Neuronal stem cell (in vitro differentiated cells): ENCODE measurements around the gene SLC22A7.

ENCODE experiments used
- DNase-seq: peaks from one replicate; pipeline ENCODE4 v3.0.0-alpha.2; 2013; ENCODE audit warnings: low spot score
- H2AFZ ChIP-seq: one replicate; pipeline ENCODE4 v1.6.1; 2013; ENCODE audit warnings: mild to moderate bottlenecking, low read length, inconsistent platforms
- H2AK5ac ChIP-seq: 2 replicates; pipeline ENCODE4 v1.6.1; 2013; ENCODE audit warnings: low read depth, mild to moderate bottlenecking, inconsistent platforms, low read length, moderate library complexity, mixed read lengths
- H2BK120ac ChIP-seq: 2 replicates; pipeline ENCODE4 v1.6.1; 2013; ENCODE audit warnings: low read depth, mild to moderate bottlenecking, inconsistent platforms, low read length, moderate library complexity, mixed read lengths
- H2BK12ac ChIP-seq: one replicate; pipeline ENCODE4 v1.6.1; 2013; ENCODE audit warnings: low read length, inconsistent platforms
- H2BK15ac ChIP-seq: 2 replicates; pipeline ENCODE4 v1.6.1; 2013; ENCODE audit warnings: mild to moderate bottlenecking, low read length, inconsistent platforms, mixed read lengths
- H2BK5ac ChIP-seq: one replicate; pipeline ENCODE4 v1.6.1; 2013; ENCODE audit warnings: inconsistent platforms, mild to moderate bottlenecking, low read length, moderate library complexity
- H3K14ac ChIP-seq: one replicate; pipeline ENCODE4 v1.6.1; 2013; ENCODE audit warnings: low read length, inconsistent platforms
- H3K18ac ChIP-seq: 2 replicates; pipeline ENCODE4 v1.6.1; 2013; ENCODE audit warnings: low read length, inconsistent platforms
- H3K23ac ChIP-seq: 2 replicates; pipeline ENCODE4 v1.6.1; 2013; ENCODE audit warnings: low read depth, mild to moderate bottlenecking, mixed read lengths, low read length, inconsistent platforms; ENCODE audit not compliant: poor library complexity
- H3K27ac ChIP-seq: replicated peaks from 3 replicates; pipeline ENCODE4 v1.5.1; 2013; ENCODE audit warnings: low read length, inconsistent platforms
- H3K27me3 ChIP-seq, 3 experiments: 2 replicates each; pipeline ENCODE4 v1.6.1; 2013; ENCODE audit warnings: low read length in 3 of 3, mild to moderate bottlenecking in 2 of 3, inconsistent platforms in 1 of 3, low read depth in 1 of 3, mixed read lengths in 1 of 3, moderate library complexity in 1 of 3; ENCODE audit not compliant: control insufficient read depth in 3 of 3, insufficient read depth in 3 of 3
- H3K36me3 ChIP-seq, 2 donors: replicated peaks in 1 of 2; 2 replicates each; pipeline ENCODE4 v1.6.1; 2013; ENCODE audit warnings: low read length in 2 of 2; ENCODE audit not compliant: control insufficient read depth in 2 of 2, insufficient read depth in 2 of 2
- H3K4ac ChIP-seq: 2 replicates; pipeline ENCODE4 v1.6.1; 2013; ENCODE audit warnings: inconsistent platforms, mild to moderate bottlenecking, low read length, moderate library complexity
- H3K4me1 ChIP-seq, 2 donors: 1 replicate in 1 of 2; 2 replicates in 1 of 2; pipeline ENCODE4 v1.6.1; 2013; ENCODE audit warnings: low read length in 2 of 2, low read depth in 1 of 2; ENCODE audit not compliant: control insufficient read depth in 2 of 2, insufficient read depth in 1 of 2
- H3K4me2 ChIP-seq: one replicate; pipeline ENCODE4 v1.6.1; 2013; ENCODE audit warnings: mild to moderate bottlenecking, low read length, inconsistent platforms; ENCODE audit not compliant: insufficient read depth, poor library complexity, severe bottlenecking
- H3K4me3 ChIP-seq, 2 donors: 2 replicates each; pipeline ENCODE4 v1.5.1; 2013; ENCODE audit warnings: low read length in 2 of 2, mild to moderate bottlenecking in 2 of 2, inconsistent platforms in 1 of 2, moderate library complexity in 1 of 2
- H3K79me1 ChIP-seq: one replicate; pipeline ENCODE4 v1.6.1; 2013; ENCODE audit warnings: low read depth, mild to moderate bottlenecking, inconsistent platforms, low read length, moderate library complexity
- H3K9ac ChIP-seq: one replicate; pipeline ENCODE4 v1.6.1; 2013; ENCODE audit warnings: mild to moderate bottlenecking, low read depth, low read length, inconsistent platforms; ENCODE audit not compliant: poor library complexity
- H3K9me3 ChIP-seq, 2 donors: replicated peaks in 1 of 2; 2 replicates each; pipeline versions ENCODE3 to v1.6.1; 2013; ENCODE audit warnings: low read length in 2 of 2, mild to moderate bottlenecking in 2 of 2, inconsistent platforms in 1 of 2, low read depth in 1 of 2, mixed read lengths in 1 of 2, moderate library complexity in 1 of 2; ENCODE audit not compliant: control insufficient read depth in 2 of 2, insufficient read depth in 1 of 2
- H4K8ac ChIP-seq: one replicate; pipeline ENCODE4 v1.6.1; 2013; ENCODE audit warnings: low read depth, mild to moderate bottlenecking, inconsistent platforms, low read length, moderate library complexity
- H4K91ac ChIP-seq: one replicate; pipeline ENCODE4 v1.6.1; 2013; ENCODE audit warnings: low read length, low read depth, mild to moderate bottlenecking, inconsistent platforms; ENCODE audit not compliant: poor library complexity
- WGBS, 2 donors: extraction: QIAGEN DNeasy Blood & Tissue Kit; methylation state at CpG; one replicate each; pipeline ENCODE4 v1.1.7; 2013; ENCODE audit warnings: missing lambda C conversion rate in 2 of 2, mixed read lengths in 1 of 2; ENCODE audit not compliant: insufficient read length in 2 of 2, insufficient replicate concordance in 1 of 2; ENCODE audit errors: extremely low coverage in 2 of 2; 5-methylcytosine and 5-hydroxymethylcytosine counted together

Gene SLC22A7

DNA sequence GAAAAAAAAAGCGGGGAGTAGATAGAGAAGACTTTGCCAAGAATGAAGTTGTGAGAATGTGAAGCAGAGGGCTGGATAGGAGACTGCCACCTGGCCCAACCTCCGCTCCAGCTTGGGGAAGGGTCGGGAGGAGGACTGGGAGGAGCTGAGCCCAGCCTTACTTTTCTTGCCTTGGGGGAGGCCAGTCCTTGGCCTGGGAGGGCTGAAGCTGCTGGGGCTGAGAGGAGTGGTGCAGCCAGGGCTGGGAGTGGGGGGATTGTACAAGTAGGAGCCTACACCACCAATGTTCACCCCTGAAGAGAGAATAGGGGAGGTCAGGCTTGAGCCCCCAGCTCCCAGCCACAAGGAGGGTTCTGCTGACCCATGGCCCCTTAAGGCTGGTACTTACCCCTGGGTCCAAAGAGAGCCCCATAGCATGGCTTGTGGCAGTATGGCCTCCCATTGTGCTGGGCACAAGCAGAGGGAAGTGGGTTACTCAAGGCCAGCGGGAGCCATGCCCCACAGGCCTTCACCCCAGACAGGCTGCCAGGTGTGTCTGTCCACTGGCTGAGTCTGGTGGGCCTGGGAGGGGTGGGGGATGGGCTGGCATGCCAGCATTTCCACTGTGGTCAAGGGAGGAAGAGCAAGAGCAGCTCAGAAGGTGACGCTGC, 9.5 kb downstream of the SLC22A7 start:
- H3K4me1 ChIP-seq: peaks cover 0 to 15% of the 10 kb centered on the region in 2 donors
- H2BK5ac ChIP-seq: peak overlapping the region; percentile 44
- no peak overlapping the region for H3K14ac ChIP-seq
- no peak for DNase-seq
- H3K79me1 ChIP-seq: peaks cover 2% of the 10 kb centered on the region
- peak overlapping the region; percentile 79 for H3K4me2 ChIP-seq
- peak overlapping the region; percentile 90 for H4K8ac ChIP-seq
- H3K9ac ChIP-seq: peak overlapping the region; percentile 88
- H2AFZ ChIP-seq: no peak overlapping the region
- peak overlapping the region; percentile 29 for H3K23ac ChIP-seq
- peak overlapping the region; percentile 42 for H2BK12ac ChIP-seq
- H3K4me3 ChIP-seq: peak overlapping the region in 1 of 2 donors; percentile 82
- H2BK120ac ChIP-seq: peak overlapping the region; percentile 90
- H3K18ac ChIP-seq: peak overlapping the region; percentile 96
- H3K27me3 ChIP-seq: peaks cover 0 to 59% (median 4%) of the 10 kb centered on the region in 3 experiments
- H3K36me3 ChIP-seq: no peaks in the 10 kb centered on the region
- no peak overlapping the region for H3K27ac ChIP-seq
- H2AK5ac ChIP-seq: peak overlapping the region; percentile 93
- no peaks in the 10 kb centered on the region for H3K9me3 ChIP-seq
- WGBS, 2 donors: no CpG with 5 or more reads among the region's 5 CpGs
- peak overlapping the region; percentile 71 for H3K4ac ChIP-seq
- H4K91ac ChIP-seq: no peak overlapping the region
- H2BK15ac ChIP-seq: peak overlapping the region; percentile 99

DNA sequence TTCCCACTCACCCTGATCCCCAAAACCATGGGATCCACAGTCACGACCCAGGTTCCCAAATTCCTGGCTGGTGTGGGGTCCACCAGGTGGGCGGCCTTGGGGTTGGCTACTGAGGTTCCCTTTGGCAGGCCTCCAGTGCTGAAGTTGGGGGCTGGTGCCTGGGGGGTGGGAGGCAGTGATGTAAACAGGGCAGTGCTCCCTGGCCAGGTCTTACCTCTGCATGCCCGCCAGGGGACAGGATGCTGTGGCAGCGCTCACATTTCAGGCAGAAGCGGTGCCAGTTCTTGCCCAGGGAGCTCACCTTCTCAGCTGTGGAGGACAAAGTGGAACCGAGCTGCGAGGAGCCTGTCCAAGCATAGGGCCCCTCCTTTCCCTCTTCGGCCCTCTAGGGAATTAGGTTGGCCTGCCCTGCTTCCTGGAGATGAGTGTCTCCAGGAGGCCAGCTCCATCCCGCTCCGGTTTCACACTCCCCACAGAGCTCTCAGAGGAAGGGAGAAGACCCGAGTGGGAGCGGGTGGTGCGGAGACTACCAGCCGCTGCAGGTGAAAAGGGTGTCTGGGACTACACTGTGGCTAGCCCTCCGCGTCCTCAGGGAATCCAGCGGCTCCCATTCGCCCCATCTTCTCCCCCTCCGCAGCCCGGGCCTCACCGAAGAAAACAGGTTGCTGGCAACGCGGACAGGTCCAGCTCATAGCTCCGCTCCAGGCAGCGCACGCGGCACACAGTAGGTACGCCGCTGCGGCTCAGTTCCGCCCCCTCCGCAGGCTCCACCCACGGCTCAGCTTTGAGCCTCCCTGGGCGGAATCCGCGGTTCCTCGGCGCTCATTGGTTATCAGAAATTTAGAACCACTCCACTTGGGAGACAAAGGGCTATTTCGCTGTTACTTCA, 10.3 kb downstream of the SLC22A7 start, which contains the start of gene CRIP3:
CRIP3 (minus strand) TSS at position 726 of the 889 bp plus-strand sequence; CDS start at position 692, 34 bp downstream.
- Histone ChIP-seq H3K4me3 (peak within 1 kb of the TSS; percentile 15 to 82), H3K4ac (peak within 1 kb of the TSS; percentile 84), H2BK120ac (peak within 1 kb of the TSS; percentile 90), H4K8ac (peak within 1 kb of the TSS; percentile 90), H4K91ac (peak within 1 kb of the TSS; percentile 26), H3K18ac (peak within 1 kb of the TSS; percentile 96), H2BK12ac (peak within 1 kb of the TSS; percentile 42), H3K4me1 (peaks cover 0 to 16% of the 10 kb centered on the region in 2 donors), H3K36me3 (no peaks in the 10 kb centered on the region), H2BK15ac (peak within 1 kb of the TSS; percentile 99), H3K27ac (no peak within 1 kb of the TSS), H2AFZ (peak within 1 kb of the TSS; percentile 86), H3K9ac (peak within 1 kb of the TSS; percentile 88), H3K23ac (peak within 1 kb of the TSS; percentile 87), H2BK5ac (peak within 1 kb of the TSS; percentile 44), H3K4me2 (peak within 1 kb of the TSS; percentile 79), H3K14ac (peak within 1 kb of the TSS; percentile 79), H2AK5ac (peak within 1 kb of the TSS; percentile 93), H3K79me1 (peaks cover 2% of the 10 kb centered on the region), H3K9me3 (no peaks in the 10 kb centered on the region), H3K27me3 (peaks cover 0 to 55% (median 4%) of the 10 kb centered on the region in 3 experiments)
- WGBS, 2 donors: no CpG with 5 or more reads among the region's 39 CpGs
- DNase-seq: peak; percentile 48

DNA sequence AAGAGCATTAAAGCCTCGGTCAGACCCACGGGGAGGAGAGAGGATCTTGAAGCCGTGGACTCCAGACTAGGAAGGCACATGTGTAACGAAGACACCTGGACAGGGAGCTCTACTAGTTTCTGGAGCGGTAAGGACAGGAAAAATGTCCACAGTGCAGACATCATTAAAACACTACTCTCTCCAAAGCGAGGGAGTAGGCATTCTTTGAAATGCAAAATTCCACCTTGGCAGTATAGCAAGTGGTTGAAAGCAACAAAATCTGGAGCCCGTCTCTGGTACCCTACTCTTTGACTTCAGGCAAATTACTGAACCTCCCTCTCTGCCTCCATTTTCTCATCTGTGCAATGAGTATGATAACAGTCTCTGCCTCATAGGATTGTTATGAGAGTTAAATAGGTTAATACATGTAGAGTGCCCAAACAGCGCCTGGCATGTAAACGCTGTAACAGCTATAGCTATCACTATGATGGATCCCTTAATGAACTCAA, 11.0 kb downstream of the SLC22A7 start:
- peak overlapping the region; percentile 79 for H3K4me2 ChIP-seq
- H3K4me3 ChIP-seq: peak overlapping the region in 1 of 2 donors; percentile 82
- WGBS, 2 donors: no CpG with 5 or more reads among the region's 9 CpGs
- peak overlapping the region; percentile 87 for H3K23ac ChIP-seq
- H3K27me3 ChIP-seq: peaks cover 0 to 50% (median 4%) of the 10 kb centered on the region in 3 experiments
- H4K91ac ChIP-seq: peak overlapping the region; percentile 26
- H3K9ac ChIP-seq: peak overlapping the region; percentile 73
- H2BK15ac ChIP-seq: no peak overlapping the region
- peaks cover 2% of the 10 kb centered on the region for H3K79me1 ChIP-seq
- H3K9me3 ChIP-seq: no peaks in the 10 kb centered on the region
- H2BK12ac ChIP-seq: no peak overlapping the region
- DNase-seq: no peak
- H3K27ac ChIP-seq: no peak overlapping the region
- H3K14ac ChIP-seq: no peak overlapping the region
- H3K4ac ChIP-seq: peak overlapping the region; percentile 84
- no peak overlapping the region for H2BK5ac ChIP-seq
- no peaks in the 10 kb centered on the region for H3K36me3 ChIP-seq
- peak overlapping the region; percentile 86 for H2AFZ ChIP-seq
- no peak overlapping the region for H4K8ac ChIP-seq
- no peak overlapping the region for H2BK120ac ChIP-seq
- peaks cover 0 to 17% of the 10 kb centered on the region in 2 donors for H3K4me1 ChIP-seq
- peak overlapping the region; percentile 6 for H2AK5ac ChIP-seq
- peak overlapping the region; percentile 86 for H3K18ac ChIP-seq
